ENCODE measurements around the gene NUP205.
"Not testable (repeated sequence)": the region's sequence is repeated elsewhere in the genome, so short reads cannot be mapped to it uniquely, and the experiment has no call there.

Gene NUP205

GRCh38 chr7:135684699-135685098, 127.0 kb downstream of the NUP205 start:
- H3K27me3 Mint-ChIP-seq, result no peaks in the 10 kb centered on the region
- ATAC-seq (replicated peaks; ENCODE audit: extremely low read depth, poor library complexity, severe bottlenecking) (no peak), DNase-seq (ENCODE audit: low spot score in 2 of 2) (no peak)
- H3K4me1 Mint-ChIP-seq, result no peaks in the 10 kb centered on the region
- H3K4me3 Mint-ChIP-seq, result no peak overlapping the region
- no peaks in the 10 kb centered on the region for H3K9me3 Mint-ChIP-seq
- peaks cover 8% of the 10 kb centered on the region for H3K36me3 Mint-ChIP-seq (ENCODE audit: insufficient read depth)
- no peak overlapping the region for H3K27ac Mint-ChIP-seq (ENCODE audit: low read depth)

- no peak overlapping the region for H3K27ac Mint-ChIP-seq (ENCODE audit: low read depth)
- H3K4me3 Mint-ChIP-seq, result no peak overlapping the region
- peaks cover 8% of the 10 kb centered on the region for H3K36me3 Mint-ChIP-seq (ENCODE audit: insufficient read depth)
- no peak for DNase-seq (ENCODE audit: low spot score in 2 of 2)
- no peaks in the 10 kb centered on the region for H3K27me3 Mint-ChIP-seq
- ATAC-seq (replicated peaks; ENCODE audit: extremely low read depth, poor library complexity, severe bottlenecking), result no peak
- no peaks in the 10 kb centered on the region for H3K4me1 Mint-ChIP-seq
- no peaks in the 10 kb centered on the region for H3K9me3 Mint-ChIP-seq
These were observed 127.8 kb downstream of the NUP205 start for GRCh38 chr7:135685306-135686084.

DNA sequence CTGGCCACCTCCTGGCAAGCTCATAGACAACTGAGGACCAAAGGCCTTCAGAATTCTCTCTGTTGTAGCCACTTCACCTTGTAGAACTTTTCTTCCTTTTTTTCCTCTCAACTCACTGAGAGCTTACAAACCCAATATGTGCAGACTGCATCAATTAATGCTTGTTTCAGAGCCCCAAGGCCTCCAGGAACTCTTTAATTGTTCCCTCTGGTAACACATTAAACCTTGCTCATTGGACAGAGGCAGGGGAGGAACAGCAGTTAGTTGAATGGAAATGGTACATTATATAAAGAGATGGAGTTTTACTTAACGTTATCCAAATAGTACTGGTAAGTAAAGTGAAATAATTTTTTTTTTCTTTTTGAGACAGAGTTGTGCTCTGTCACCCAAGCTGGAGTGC, 129.7 kb downstream of the NUP205 start:
- no peaks in the 10 kb centered on the region for H3K27me3 Mint-ChIP-seq
- no peak overlapping the region for H3K27ac Mint-ChIP-seq (ENCODE audit: low read depth)
- H3K4me1 Mint-ChIP-seq, result no peaks in the 10 kb centered on the region
- H3K4me3 Mint-ChIP-seq, result no peak overlapping the region
- no peak for ATAC-seq (replicated peaks; ENCODE audit: extremely low read depth, poor library complexity, severe bottlenecking)
- no peaks in the 10 kb centered on the region for H3K9me3 Mint-ChIP-seq
- peaks cover 8% of the 10 kb centered on the region for H3K36me3 Mint-ChIP-seq (ENCODE audit: insufficient read depth)
- DNase-seq (ENCODE audit: low spot score in 2 of 2), result no peak

GRCh38 chr7:135690566-135690965, 132.8 kb downstream of the NUP205 start:
- H3K4me3 Mint-ChIP-seq, result no peak overlapping the region
- H3K4me1 Mint-ChIP-seq, result no peaks in the 10 kb centered on the region
- no peak for ATAC-seq (replicated peaks; ENCODE audit: extremely low read depth, poor library complexity, severe bottlenecking)
- no peaks in the 10 kb centered on the region for H3K9me3 Mint-ChIP-seq
- H3K27ac Mint-ChIP-seq (ENCODE audit: low read depth), result no peak overlapping the region
- H3K36me3 Mint-ChIP-seq (ENCODE audit: insufficient read depth), result peaks cover 4% of the 10 kb centered on the region
- no peaks in the 10 kb centered on the region for H3K27me3 Mint-ChIP-seq
- DNase-seq (ENCODE audit: low spot score in 2 of 2), result no peak

- H3K4me3 Mint-ChIP-seq, result no peak overlapping the region
- DNase-seq (ENCODE audit: low spot score in 2 of 2) (no peak), ATAC-seq (replicated peaks; ENCODE audit: extremely low read depth, poor library complexity, severe bottlenecking) (no peak)
- no peaks in the 10 kb centered on the region for H3K27me3 Mint-ChIP-seq
- H3K27ac Mint-ChIP-seq (ENCODE audit: low read depth), result no peak overlapping the region
- H3K36me3 Mint-ChIP-seq (ENCODE audit: insufficient read depth), result peaks cover 4% of the 10 kb centered on the region
- H3K4me1 Mint-ChIP-seq, result no peaks in the 10 kb centered on the region
- no peaks in the 10 kb centered on the region for H3K9me3 Mint-ChIP-seq
These were observed 134.3 kb downstream of the NUP205 start for GRCh38 chr7:135692055-135692454.

GRCh38 chr7:135692606-135693005, 134.9 kb downstream of the NUP205 start:
- H3K4me3 Mint-ChIP-seq; H3K36me3 Mint-ChIP-seq (ENCODE audit: insufficient read depth); ATAC-seq (replicated peaks; ENCODE audit: extremely low read depth, poor library complexity, severe bottlenecking); H3K9me3 Mint-ChIP-seq; H3K4me1 Mint-ChIP-seq; H3K27ac Mint-ChIP-seq (ENCODE audit: low read depth); H3K27me3 Mint-ChIP-seq; DNase-seq (ENCODE audit: low spot score in 2 of 2): not testable (repeated sequence)

GRCh38 chr7:135693558-135693957, 135.8 kb downstream of the NUP205 start:
- H3K27me3 Mint-ChIP-seq, result no peaks in the 10 kb centered on the region

GRCh38 chr7:135697276-135698049, 139.7 kb downstream of the NUP205 start:
- Mint-ChIP-seq H3K36me3 (ENCODE audit: insufficient read depth) (peaks cover 2% of the 10 kb centered on the region), H3K4me3 (no peak overlapping the region), H3K27ac (ENCODE audit: low read depth) (no peak overlapping the region), H3K9me3 (no peaks in the 10 kb centered on the region), H3K27me3 (no peaks in the 10 kb centered on the region), H3K4me1 (no peaks in the 10 kb centered on the region)
- ATAC-seq (replicated peaks; ENCODE audit: extremely low read depth, poor library complexity, severe bottlenecking) (no peak), DNase-seq (ENCODE audit: low spot score in 2 of 2) (no peak)

More at GRCh38 chr7:135693558-135693957, 135.8 kb downstream of the NUP205 start:
- ATAC-seq (replicated peaks; ENCODE audit: extremely low read depth, poor library complexity, severe bottlenecking), result no peak
- H3K4me1 Mint-ChIP-seq, result no peaks in the 10 kb centered on the region
- H3K36me3 Mint-ChIP-seq (ENCODE audit: insufficient read depth), result peaks cover 4% of the 10 kb centered on the region
- no peak overlapping the region for H3K4me3 Mint-ChIP-seq
- H3K9me3 Mint-ChIP-seq, result no peaks in the 10 kb centered on the region
- H3K27ac Mint-ChIP-seq (ENCODE audit: low read depth), result no peak overlapping the region
- DNase-seq (ENCODE audit: low spot score in 2 of 2), result no peak

Data from central memory CD8-positive, alpha-beta T cell (primary cell).